MM.1S (cell line): ENCODE results near the gene SLC25A40.
"Not testable (repeated sequence)": the region's sequence is repeated elsewhere in the genome, so short reads cannot be mapped to it uniquely, and the experiment has no call there.

Experiments used
- EZH2 ChIP-seq: fragments of 300-600 bp; sonication (generic); optimal IDR thresholded peaks from 2 replicates; pipeline ENCODE3; 2017; ENCODE audit warnings: low read depth, mild to moderate bottlenecking, antibody characterized with exemption, low read length, mixed read lengths
- EZH2phosphoT487 ChIP-seq: fragments of 300-600 bp; sonication (generic); IDR thresholded peaks from 2 replicates; pipeline ENCODE4 v1.6.1; 2018; ENCODE audit warnings: antibody characterized with exemption, low read length
- TF ChIP-seq, protein P1 (sequence below): fragments of 300-600 bp; sonication (generic); IDR thresholded peaks from 2 replicates; pipeline ENCODE4 v1.5.1; 2016; ENCODE audit warnings: antibody characterized with exemption, low read length, mixed read lengths

DNA sequence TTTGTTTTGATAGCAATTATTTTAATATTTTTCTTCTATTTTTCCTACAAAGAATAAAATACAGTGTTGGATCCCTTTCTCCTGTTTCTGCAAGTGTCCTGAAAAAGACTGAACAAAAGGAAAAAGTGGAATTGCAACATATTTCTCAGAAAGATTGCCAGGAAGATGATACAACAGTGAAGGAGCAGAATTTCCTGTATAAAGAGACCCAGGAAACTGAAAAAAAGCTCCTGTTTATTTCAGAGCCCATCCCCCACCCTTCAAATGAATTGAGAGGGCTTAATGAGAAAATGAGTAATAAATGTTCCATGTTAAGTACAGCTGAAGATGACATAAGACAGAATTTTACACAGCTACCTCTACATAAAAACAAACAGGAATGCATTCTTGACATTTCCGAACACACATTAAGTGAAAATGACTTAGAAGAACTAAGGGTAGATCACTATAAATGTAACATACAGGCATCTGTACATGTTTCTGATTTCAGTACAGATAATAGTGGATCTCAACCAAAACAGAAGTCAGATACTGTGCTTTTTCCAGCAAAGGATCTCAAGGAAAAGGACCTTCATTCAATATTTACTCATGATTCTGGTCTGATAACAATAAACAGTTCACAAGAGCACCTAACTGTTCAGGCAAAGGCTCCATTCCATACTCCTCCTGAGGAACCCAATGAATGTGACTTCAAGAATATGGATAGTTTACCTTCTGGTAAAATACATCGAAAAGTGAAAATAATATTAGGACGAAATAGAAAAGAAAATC is 31.2 kb upstream of the SLC25A40 start:
- TF ChIP-seq, protein P1, sequence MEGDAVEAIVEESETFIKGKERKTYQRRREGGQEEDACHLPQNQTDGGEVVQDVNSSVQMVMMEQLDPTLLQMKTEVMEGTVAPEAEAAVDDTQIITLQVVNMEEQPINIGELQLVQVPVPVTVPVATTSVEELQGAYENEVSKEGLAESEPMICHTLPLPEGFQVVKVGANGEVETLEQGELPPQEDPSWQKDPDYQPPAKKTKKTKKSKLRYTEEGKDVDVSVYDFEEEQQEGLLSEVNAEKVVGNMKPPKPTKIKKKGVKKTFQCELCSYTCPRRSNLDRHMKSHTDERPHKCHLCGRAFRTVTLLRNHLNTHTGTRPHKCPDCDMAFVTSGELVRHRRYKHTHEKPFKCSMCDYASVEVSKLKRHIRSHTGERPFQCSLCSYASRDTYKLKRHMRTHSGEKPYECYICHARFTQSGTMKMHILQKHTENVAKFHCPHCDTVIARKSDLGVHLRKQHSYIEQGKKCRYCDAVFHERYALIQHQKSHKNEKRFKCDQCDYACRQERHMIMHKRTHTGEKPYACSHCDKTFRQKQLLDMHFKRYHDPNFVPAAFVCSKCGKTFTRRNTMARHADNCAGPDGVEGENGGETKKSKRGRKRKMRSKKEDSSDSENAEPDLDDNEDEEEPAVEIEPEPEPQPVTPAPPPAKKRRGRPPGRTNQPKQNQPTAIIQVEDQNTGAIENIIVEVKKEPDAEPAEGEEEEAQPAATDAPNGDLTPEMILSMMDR, result not testable (repeated sequence)
- not testable (repeated sequence) for TF ChIP-seq EZH2phosphoT487, EZH2
